Hematopoietic multipotent progenitor cell treated with erythropoietin and hydrocortisone succinate and interleukin-3 and kit ligand, for 8 days (in vitro differentiated cells): ENCODE results near the gene ZNF580.

ENCODE experiments used
- DNase-seq: peaks from one replicate; pipeline ENCODE4 v3.0.0-alpha.2; 2015

The ZNF580 gene

DNA sequence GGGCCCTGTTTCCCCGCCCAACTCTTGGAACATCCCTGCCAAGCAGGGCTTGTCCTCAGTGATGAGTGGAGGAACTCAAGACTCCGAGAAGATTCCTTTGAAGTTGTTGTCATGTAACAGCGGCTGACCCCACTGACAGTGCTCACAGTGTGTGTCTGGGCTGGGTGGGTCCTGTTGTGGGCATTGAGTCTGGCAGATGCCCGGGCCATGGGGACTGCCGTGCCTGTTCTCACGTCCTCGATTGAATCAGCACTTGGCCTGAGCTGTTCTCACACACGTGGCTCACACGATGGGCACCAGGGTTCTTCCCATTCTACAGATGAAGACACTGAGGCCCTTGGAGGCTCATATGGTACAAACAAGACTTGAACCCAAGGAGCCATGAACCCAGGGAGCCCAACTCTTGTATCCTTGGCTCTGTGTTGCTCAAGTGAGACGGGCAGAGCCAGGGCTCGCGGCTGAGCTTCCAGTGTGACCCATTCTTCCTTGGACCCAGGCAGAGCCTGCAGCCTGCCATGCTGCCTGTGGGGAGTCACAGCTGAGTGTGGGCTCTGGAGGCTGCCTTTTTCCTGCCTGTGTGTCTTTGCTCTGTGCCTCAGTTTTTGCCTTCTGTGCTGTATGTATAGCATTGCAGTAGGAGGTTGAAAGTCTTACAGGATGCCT, 25.7 kb downstream of the ZNF580 start:
- no peak for DNase-seq

GRCh38 chr19:55667006-55667381, 26.2 kb downstream of the ZNF580 start:
- DNase-seq, result no peak

DNA sequence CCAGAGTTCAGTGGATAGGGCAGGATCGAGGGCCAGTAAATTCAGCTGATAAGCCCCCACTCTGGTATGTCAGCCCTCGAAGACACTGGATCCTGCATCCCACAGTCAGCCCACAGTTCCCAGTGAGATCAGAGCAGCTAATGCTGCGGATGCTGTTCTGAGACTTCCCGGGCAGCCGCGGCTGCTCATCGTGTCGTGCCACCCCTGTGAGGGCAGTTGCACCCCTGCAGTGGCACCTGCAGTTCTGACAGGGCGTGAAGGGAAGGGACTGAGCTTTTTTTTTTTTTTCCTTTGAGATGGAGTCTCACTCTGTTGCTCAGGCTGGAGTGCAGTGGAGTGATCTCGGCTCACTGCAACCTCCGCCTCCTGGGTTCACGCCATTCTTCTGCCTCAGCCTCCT, 26.7 kb downstream of the ZNF580 start:
- no peak for DNase-seq

DNA sequence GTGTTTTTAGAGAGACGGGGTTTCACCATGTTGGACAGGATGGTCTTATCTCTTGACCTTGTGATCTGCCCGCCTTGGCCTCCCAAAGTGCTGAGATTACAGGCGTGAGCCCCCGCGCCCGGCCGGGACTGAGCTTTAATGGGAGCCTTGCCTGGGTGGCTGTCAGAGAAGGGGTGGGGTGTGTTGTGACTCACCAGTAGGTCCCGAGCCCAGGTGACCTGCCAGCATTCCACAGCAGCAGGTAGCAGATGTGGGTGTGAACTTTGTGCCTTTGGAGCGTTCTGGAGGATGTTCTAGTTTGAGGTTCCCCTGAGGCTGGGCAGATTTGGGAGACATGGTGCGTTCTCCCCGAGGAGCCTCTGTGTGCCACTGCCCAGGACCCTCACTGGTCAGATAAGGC, 27.2 kb downstream of the ZNF580 start:
- no peak for DNase-seq

- DNase-seq, result no peak
These were observed 28.0 kb downstream of the ZNF580 start for GRCh38 chr19:55668603-55669348.

GRCh38 chr19:55669418-55670279, 28.8 kb downstream of the ZNF580 start:
- no peak for DNase-seq

DNA sequence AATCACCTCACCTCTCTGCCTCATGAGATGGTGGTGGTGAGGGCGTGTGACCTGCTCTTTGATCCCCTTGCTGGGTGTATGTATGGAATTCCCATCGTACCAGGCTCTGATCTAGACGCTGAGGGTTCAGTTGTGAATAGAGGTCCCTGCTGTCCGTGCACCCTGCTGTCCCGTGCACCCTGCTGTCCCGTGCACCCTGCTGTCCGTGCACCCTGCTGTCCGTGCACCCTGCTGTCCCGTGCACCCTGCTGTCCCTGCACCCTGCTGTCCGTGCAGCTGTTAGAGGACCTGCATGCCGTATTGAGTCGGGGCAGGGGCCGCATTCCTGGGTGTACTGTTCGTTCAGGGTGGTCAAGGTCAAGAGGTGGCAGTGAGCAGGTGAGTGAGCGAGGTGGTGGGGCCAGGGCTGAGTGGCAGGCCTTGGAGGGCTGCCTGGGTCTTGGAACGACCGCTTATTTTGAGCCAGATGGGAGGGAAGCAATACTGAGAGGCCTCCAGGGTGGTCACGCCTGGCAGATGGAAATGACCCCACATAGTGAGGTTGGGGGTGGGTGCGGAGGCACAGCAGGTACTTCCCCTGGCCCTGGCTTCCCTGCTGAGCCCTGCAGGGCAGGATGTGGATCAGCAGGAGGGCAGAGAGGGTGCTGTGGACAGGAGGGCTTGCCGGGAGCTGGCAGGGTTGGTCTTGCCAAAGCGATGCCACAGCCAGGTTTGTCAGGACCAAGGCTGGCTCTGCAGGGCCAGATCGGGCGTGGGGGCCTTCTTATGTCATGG, 29.7 kb downstream of the ZNF580 start:
- DNase-seq, result no peak

- DNase-seq, result no peak
These were observed 30.2 kb downstream of the ZNF580 start for GRCh38 chr19:55671054-55671378.

DNA sequence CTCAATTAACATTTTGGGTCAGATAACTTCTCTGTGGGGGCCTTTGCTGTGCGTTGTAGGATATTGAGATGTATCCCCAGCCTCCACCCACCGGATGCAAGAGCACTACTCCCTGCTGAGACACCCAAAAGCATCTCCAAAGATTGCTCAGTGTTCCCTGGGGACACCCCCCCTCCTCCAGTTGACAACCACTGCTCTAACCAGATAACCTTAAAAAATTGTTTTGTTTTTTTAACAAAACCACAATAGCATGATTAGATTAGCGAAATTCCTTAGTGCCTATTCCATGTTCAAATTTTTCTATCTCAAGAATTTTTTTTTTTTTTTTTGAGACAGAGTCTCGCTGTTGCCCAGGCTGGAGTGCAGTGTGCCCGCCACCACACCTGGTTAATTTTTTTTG, 31.6 kb downstream of the ZNF580 start:
- DNase-seq, result peak; percentile 27

DNA sequence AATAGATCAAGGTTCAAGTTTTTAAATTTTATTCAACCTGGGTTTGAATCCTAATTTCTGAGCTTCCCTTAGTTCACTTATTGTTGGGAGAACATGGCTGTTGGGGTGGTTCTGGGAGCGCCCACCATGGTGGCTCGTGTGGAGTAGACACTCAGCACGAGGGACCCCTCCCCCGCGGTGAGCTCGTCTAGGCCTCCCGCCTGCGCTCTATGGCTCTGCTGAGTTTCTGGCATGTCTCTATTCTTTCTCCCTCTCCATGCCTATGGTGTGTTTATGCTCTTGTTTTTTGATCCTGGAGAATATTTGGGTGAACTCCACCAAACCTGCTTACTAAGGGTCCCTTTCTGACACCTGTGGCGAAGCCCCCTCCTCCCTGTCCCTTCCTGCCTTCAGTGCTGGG, 32.7 kb downstream of the ZNF580 start:
- no peak for DNase-seq

DNA sequence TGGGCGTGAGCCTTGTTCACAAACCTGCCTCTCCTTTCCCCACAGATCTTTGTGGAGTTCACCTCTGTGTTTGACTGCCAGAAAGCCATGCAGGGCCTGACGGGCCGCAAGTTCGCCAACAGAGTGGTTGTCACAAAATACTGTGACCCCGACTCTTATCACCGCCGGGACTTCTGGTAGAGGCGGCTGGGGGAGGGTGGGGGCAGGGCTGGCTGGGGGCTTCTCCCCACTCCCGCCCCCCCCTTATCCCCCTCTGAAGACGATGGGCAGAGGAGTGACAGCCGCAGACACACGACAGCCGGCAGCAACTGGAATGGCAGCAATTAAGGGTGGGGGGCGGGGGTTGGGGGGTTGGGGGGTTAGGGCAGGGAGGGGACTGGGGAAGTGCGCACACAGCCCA, 33.1 kb downstream of the ZNF580 start:
- DNase-seq, result no peak

- no peak for DNase-seq
These were observed 33.6 kb downstream of the ZNF580 start for GRCh38 chr19:55674459-55674840.

- DNase-seq, result peak; percentile 97
These were observed 34.2 kb downstream of the ZNF580 start, which contains the start of gene EPN1 for GRCh38 chr19:55674841-55675660. Gene EPN1, plus strand, starts transcription at chr19:55675226. Its CDS starts 3,402 bp downstream, at chr19:55678628.

GRCh38 chr19:55675661-55676354, 35.0 kb downstream of the ZNF580 start:
- DNase-seq, result no peak

- peak; percentile 91 for DNase-seq
These were observed 35.6 kb downstream of the ZNF580 start for GRCh38 chr19:55676383-55676782.

DNA sequence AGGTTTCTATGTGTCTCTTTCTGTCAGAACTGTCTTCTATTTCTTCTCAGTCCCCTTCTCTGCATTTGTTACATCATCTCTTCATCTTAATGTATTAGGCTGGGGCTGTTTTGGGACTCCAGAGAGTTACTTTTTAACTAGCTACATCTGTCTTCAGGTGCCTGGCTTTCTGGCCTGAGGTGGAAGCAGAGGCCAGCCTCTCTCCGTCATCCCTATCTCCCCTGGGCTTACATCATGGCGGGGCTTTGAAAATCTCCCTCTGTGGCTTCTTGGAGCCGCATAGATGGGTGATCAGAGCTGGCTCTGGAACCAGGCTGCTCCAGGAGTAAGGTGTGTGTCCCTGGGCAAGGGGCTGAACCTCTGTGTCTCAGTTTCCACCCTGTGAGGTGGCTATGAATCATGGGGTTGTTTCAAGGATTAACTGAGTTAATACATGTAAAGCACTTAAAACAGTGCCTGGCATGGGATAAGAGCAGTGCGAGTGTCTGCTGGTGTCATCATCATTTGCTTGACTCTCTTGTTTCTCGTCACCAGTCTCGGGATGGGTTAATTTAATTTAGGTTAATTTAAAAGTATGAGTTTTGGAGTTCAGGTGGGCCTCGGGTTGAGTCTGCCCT, 36.2 kb downstream of the ZNF580 start:
- DNase-seq, result no peak

GRCh38 chr19:55677572-55678028, 36.8 kb downstream of the ZNF580 start:
- no peak for DNase-seq

- DNase-seq, result no peak
These were observed 37.4 kb downstream of the ZNF580 start for GRCh38 chr19:55678121-55678671.

DNA sequence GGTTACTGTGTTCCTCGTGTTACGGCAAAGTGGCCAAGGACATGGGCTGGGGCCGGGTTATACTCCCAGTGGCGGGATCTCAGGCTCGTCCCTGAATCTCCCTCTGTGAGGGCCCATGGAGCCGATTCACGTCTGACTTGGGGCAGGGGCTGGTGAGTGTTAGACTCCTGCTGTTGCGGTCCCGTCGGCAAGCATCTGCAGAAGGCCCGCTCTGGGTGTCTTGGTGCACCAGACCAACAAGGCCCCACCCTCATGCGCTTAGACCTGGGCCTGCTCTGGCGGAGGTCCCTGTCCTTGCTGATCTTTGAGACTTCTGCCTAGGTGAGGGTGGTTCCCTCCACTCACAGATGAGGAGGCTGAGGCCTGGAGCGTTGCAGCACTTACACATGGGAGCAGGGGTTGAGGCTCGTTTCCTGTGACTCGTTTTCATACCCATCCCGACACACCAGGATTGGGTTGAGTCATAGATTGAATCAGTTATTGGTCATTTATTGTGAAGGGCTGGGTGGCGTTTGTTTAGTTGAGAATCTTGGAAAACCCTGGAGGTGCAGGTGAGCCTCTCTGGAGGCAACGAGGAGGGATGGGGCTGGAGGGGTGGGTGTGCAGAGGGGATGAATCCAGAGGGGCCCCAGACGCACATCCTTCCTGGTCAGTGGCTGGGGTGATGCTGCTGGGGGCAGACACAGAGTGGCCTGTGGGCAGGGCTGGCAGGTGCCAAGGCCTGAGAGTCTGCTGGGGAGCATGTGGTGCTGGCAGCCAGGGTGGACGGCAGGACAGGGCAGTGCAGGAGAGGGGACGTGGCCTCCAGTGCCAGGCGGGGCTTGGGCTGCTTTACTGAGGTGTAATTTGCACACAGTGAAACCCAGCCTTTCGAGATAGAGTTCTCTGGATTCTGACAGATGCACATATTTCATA, 38.8 kb downstream of the ZNF580 start:
- no peak for DNase-seq
